Trophoblast cell (in vitro differentiated cells and primary cell): ENCODE measurements around the gene GLYATL3.

ENCODE experiments used
- DNase-seq, 2 donors: peaks; one replicate each; pipeline ENCODE4 v3.0.0-alpha.2; 2016
- H2AFZ ChIP-seq: 2 replicates; pipeline ENCODE4 v1.6.1; 2013; ENCODE audit warnings: low read length, moderate library complexity, mild to moderate bottlenecking; ENCODE audit not compliant: insufficient read depth, poor library complexity
- H2AK5ac ChIP-seq: 2 replicates; pipeline ENCODE4 v1.6.1; 2013; ENCODE audit warnings: mild to moderate bottlenecking, low read length
- H2BK120ac ChIP-seq: 2 replicates; pipeline ENCODE4 v1.6.1; 2013; ENCODE audit warnings: low read length, mild to moderate bottlenecking, moderate library complexity; ENCODE audit not compliant: insufficient read depth, poor library complexity
- H2BK12ac ChIP-seq: 2 replicates; pipeline ENCODE4 v1.6.1; 2013; ENCODE audit warnings: mild to moderate bottlenecking, low read length, moderate library complexity
- H2BK5ac ChIP-seq: 2 replicates; pipeline ENCODE4 v1.6.1; 2013; ENCODE audit warnings: low read length, low read depth, moderate library complexity, mild to moderate bottlenecking; ENCODE audit not compliant: poor library complexity
- H3K14ac ChIP-seq: 2 replicates; pipeline ENCODE4 v1.6.1; 2013; ENCODE audit warnings: mild to moderate bottlenecking, low read length
- H3K18ac ChIP-seq: 2 replicates; pipeline ENCODE4 v1.6.1; 2013; ENCODE audit warnings: mild to moderate bottlenecking, low read length
- H3K23ac ChIP-seq: 2 replicates; pipeline ENCODE4 v1.6.1; 2013; ENCODE audit warnings: low read length
- H3K27ac ChIP-seq: 2 replicates; pipeline ENCODE4 v1.5.1; 2013; ENCODE audit warnings: low read depth, mild to moderate bottlenecking, inconsistent platforms, low read length, moderate library complexity
- H3K27me3 ChIP-seq: 2 replicates; pipeline ENCODE4 v1.6.1; 2013; ENCODE audit warnings: inconsistent platforms, mild to moderate bottlenecking, low read length, moderate library complexity; ENCODE audit not compliant: insufficient read depth
- H3K36me3 ChIP-seq, 2 experiments: 1 replicate in 1 of 2; 2 replicates in 1 of 2; pipeline ENCODE4 v1.6.1; 2013; ENCODE audit warnings: low read length in 2 of 2, mild to moderate bottlenecking in 2 of 2, moderate library complexity in 1 of 2; ENCODE audit not compliant: insufficient read depth in 2 of 2, control insufficient read depth in 1 of 2
- H3K4ac ChIP-seq: 2 replicates; pipeline ENCODE4 v1.6.1; 2013; ENCODE audit warnings: low read depth, mild to moderate bottlenecking, low read length, moderate library complexity
- H3K4me1 ChIP-seq, 2 experiments: 1 replicate in 1 of 2; 2 replicates in 1 of 2; pipeline ENCODE4 v1.6.1; 2013; ENCODE audit warnings: low read length in 2 of 2, mild to moderate bottlenecking in 2 of 2, moderate library complexity in 1 of 2; ENCODE audit not compliant: insufficient read depth in 2 of 2, control insufficient read depth in 1 of 2
- H3K4me2 ChIP-seq: 2 replicates; pipeline ENCODE4 v1.6.1; 2013; ENCODE audit warnings: inconsistent platforms, mild to moderate bottlenecking, low read length, moderate library complexity
- H3K4me3 ChIP-seq: 2 replicates; pipeline ENCODE4 v1.5.1; 2013; ENCODE audit warnings: mild to moderate bottlenecking, low read depth, low read length, inconsistent platforms
- H3K79me1 ChIP-seq: one replicate; pipeline ENCODE4 v1.6.1; 2013; ENCODE audit warnings: low read length
- H3K79me2 ChIP-seq: 2 replicates; pipeline ENCODE4 v1.6.1; 2013; ENCODE audit warnings: low read length, mild to moderate bottlenecking; ENCODE audit not compliant: control insufficient read depth, insufficient read depth, poor library complexity
- H3K9ac ChIP-seq: 2 replicates; pipeline ENCODE4 v1.6.1; 2013; ENCODE audit warnings: mild to moderate bottlenecking, low read length
- H3K9me3 ChIP-seq: 2 replicates; pipeline ENCODE4 v1.6.1; 2013; ENCODE audit warnings: low read depth, mild to moderate bottlenecking, control low read depth, inconsistent platforms, low read length; ENCODE audit not compliant: insufficient read depth
- H4K12ac ChIP-seq: 2 replicates; pipeline ENCODE4 v1.6.1; 2013; ENCODE audit warnings: low read depth, mild to moderate bottlenecking, low read length, moderate library complexity
- H4K8ac ChIP-seq: 2 replicates; pipeline ENCODE4 v1.6.1; 2013; ENCODE audit warnings: low read depth, mild to moderate bottlenecking, low read length, moderate library complexity
- H4K91ac ChIP-seq: one replicate; pipeline ENCODE4 v1.6.1; 2013; ENCODE audit warnings: low read depth, mild to moderate bottlenecking, low read length, moderate library complexity
- WGBS: extraction: QIAGEN DNeasy Blood & Tissue Kit; methylation state at CpG from one replicate; pipeline ENCODE4 v1.1.7; 2013; ENCODE audit warnings: missing lambda C conversion rate; ENCODE audit not compliant: insufficient read length, insufficient coverage; ENCODE audit errors: extremely low coverage; 5-methylcytosine and 5-hydroxymethylcytosine counted together

GLYATL3 gene

DNA sequence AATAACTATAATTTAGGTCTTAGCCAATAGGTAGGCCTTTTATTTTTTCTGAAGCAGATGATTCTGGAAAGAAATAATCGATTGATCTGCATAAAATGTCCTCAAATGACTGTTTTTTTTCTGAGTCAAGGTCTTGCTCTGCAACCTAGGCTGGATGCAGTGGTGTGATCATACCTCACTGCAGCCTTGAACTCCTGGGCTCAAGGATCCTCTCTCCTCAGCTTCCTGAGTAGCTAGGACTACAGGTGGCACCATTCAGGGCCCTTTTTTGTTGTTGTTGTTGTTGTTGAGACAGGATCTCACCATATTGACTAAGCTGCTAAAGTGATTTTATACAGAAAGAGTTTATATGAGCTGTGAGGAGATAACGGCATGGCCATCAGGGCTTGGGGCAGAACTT is 18.2 kb downstream of the GLYATL3 start:
- no peaks in the 10 kb centered on the region for H3K4me1 ChIP-seq
- H2BK5ac ChIP-seq, result no peak overlapping the region
- no peak overlapping the region for H3K4ac ChIP-seq
- H2BK120ac ChIP-seq, result no peak overlapping the region
- WGBS, result no CpG with 5 or more reads among the region's 2 CpGs
- no peak overlapping the region for H2BK12ac ChIP-seq
- H3K4me2 ChIP-seq, result no peak overlapping the region
- H2AK5ac ChIP-seq, result no peak overlapping the region
- no peaks in the 10 kb centered on the region for H3K9me3 ChIP-seq
- H3K27me3 ChIP-seq, result no peaks in the 10 kb centered on the region
- no peak overlapping the region for H3K18ac ChIP-seq
- no peak for DNase-seq
- no peak overlapping the region for H3K4me3 ChIP-seq
- H3K27ac ChIP-seq, result no peak overlapping the region
- H4K8ac ChIP-seq, result no peak overlapping the region
- no peak overlapping the region for H3K9ac ChIP-seq
- H2AFZ ChIP-seq, result no peak overlapping the region
- no peak overlapping the region for H3K23ac ChIP-seq
- H3K14ac ChIP-seq, result no peak overlapping the region
- no peak overlapping the region for H4K12ac ChIP-seq
- H4K91ac ChIP-seq, result no peak overlapping the region
- H3K36me3 ChIP-seq, result no peaks in the 10 kb centered on the region
- H3K79me2 ChIP-seq, result no peaks in the 10 kb centered on the region
- H3K79me1 ChIP-seq, result no peaks in the 10 kb centered on the region

DNA sequence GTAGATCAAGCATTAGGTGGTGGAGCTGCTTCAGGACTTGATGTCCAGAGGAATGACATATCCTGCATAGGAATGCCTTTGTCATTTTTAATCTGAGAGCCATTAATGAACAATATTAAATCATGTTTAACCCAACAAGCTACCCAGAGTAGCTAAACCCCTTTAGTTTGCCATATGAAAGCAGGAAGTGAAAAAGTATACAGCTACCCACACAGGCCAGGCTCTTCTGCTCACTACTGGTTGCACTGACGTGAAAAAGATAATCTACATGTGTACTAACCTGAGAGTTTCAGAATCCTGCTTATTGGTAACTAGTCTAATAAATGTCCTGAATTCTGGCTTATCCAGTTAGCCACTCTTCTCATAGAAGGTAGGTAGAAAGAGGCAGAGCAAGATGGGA is 19.9 kb downstream of the GLYATL3 start:
- WGBS, result no CpG with 5 or more reads among the region's 1 CpG
- no peak overlapping the region for H2BK5ac ChIP-seq
- no peak overlapping the region for H3K23ac ChIP-seq
- no peak overlapping the region for H3K4me2 ChIP-seq
- no peak for DNase-seq
- H2AK5ac ChIP-seq, result no peak overlapping the region
- no peak overlapping the region for H2BK120ac ChIP-seq
- no peaks in the 10 kb centered on the region for H3K9me3 ChIP-seq
- no peak overlapping the region for H2AFZ ChIP-seq
- no peak overlapping the region for H2BK12ac ChIP-seq
- no peak overlapping the region for H3K4me3 ChIP-seq
- no peak overlapping the region for H3K14ac ChIP-seq
- H3K9ac ChIP-seq, result no peak overlapping the region
- no peaks in the 10 kb centered on the region for H3K79me2 ChIP-seq
- H3K27ac ChIP-seq, result no peak overlapping the region
- H4K8ac ChIP-seq, result no peak overlapping the region
- no peaks in the 10 kb centered on the region for H3K27me3 ChIP-seq
- H3K4ac ChIP-seq, result no peak overlapping the region
- no peak overlapping the region for H4K12ac ChIP-seq
- no peaks in the 10 kb centered on the region for H3K36me3 ChIP-seq
- H3K79me1 ChIP-seq, result no peaks in the 10 kb centered on the region
- H3K4me1 ChIP-seq, result no peaks in the 10 kb centered on the region
- no peak overlapping the region for H3K18ac ChIP-seq
- no peak overlapping the region for H4K91ac ChIP-seq

DNA sequence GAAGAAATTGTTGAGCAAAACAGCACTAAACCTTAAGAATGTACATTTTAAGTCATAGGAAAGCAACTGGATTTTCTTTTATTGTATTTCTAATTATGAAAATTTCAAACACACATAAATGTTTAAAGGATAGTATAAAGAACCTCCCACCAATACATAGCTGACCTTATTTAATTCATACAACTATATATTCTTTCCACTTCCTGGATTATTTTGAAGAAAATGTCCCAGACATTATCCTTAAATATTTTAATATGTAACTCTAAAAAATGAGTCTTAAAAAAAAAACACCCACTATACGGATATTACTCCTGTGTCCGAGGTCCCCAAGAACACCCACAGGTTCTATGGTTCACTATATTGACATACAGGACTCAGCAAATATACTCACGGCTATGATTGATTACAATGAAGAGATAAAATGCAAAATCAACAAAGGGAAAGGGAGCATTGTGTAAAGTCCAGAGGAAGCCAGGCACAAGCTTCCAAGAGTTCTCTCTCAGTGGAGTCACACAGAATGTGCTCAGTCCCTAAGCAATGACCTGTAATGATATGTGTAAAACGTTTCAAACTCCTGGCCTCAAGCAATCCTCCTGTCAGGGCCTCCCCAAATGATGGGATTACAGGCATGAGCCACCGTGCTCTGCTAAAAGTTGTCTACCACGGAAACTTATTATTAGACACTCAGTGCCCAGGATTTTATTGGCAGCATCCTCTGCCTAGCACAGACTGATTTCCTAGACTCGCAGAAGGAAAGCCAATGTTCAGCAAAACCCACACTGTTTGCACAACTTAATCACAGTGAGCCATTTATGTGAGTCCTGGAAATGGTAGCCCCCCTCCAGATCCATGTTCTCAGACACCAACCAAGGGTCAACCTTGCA is 23.2 kb downstream of the GLYATL3 start:
- no CpG with 5 or more reads among the region's 7 CpGs for WGBS
- no peak overlapping the region for H3K4ac ChIP-seq

DNA sequence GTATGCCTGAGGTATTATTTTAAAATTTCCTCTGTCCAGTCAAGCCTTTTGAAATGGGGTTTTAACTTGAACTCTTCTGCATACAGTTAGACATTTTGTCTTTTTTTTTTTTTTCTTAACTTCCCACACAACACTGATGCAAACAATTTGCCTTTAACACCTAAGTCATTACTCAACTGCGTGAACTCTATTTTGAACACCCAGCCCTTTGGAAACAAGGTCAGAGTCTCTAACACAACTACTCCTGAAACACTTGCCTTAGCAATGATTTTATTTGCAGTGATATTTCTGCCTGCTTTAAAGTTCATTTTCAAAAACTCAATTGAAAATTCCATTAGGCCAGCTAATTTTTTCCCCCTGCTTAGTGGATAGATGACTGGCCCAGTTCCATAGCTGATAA is 24.2 kb downstream of the GLYATL3 start:
- Histone ChIP-seq H3K18ac (no peak overlapping the region), H2BK12ac (no peak overlapping the region), H3K4me2 (no peak overlapping the region), H3K79me2 (no peaks in the 10 kb centered on the region), H2BK5ac (no peak overlapping the region), H4K91ac (no peak overlapping the region), H4K12ac (no peak overlapping the region), H3K4me1 (no peaks in the 10 kb centered on the region), H2AK5ac (no peak overlapping the region), H3K9ac (no peak overlapping the region), H3K79me1 (no peaks in the 10 kb centered on the region), H4K8ac (no peak overlapping the region), H3K4me3 (no peak overlapping the region), H2BK120ac (no peak overlapping the region), H3K9me3 (no peaks in the 10 kb centered on the region), H3K27me3 (no peaks in the 10 kb centered on the region), H3K36me3 (no peaks in the 10 kb centered on the region), H3K23ac (no peak overlapping the region), H3K27ac (no peak overlapping the region), H2AFZ (no peak overlapping the region), H3K14ac (no peak overlapping the region), H3K4ac (no peak overlapping the region)
- no CpG with 5 or more reads among the region's 1 CpG for WGBS
- no peak for DNase-seq

More for the DNA sequence above, 23.2 kb downstream of the GLYATL3 start:
- Histone ChIP-seq H4K8ac (no peak overlapping the region), H3K14ac (no peak overlapping the region), H2BK120ac (no peak overlapping the region), H3K4me3 (no peak overlapping the region), H3K27me3 (no peaks in the 10 kb centered on the region), H3K27ac (no peak overlapping the region), H4K91ac (no peak overlapping the region), H2BK12ac (no peak overlapping the region), H3K4me2 (no peak overlapping the region), H3K4me1 (no peaks in the 10 kb centered on the region), H3K36me3 (no peaks in the 10 kb centered on the region), H3K23ac (no peak overlapping the region), H2AK5ac (no peak overlapping the region), H3K79me1 (no peaks in the 10 kb centered on the region), H3K79me2 (no peaks in the 10 kb centered on the region), H3K18ac (no peak overlapping the region), H2AFZ (no peak overlapping the region), H4K12ac (no peak overlapping the region), H3K9me3 (no peaks in the 10 kb centered on the region), H2BK5ac (no peak overlapping the region), H3K9ac (no peak overlapping the region)
- DNase-seq, result no peak
